Subcutaneous abdominal adipose tissue (tissue), 5 donors: ENCODE measurements around the gene RPL27A.

ENCODE experiments used
- H3K27ac ChIP-seq: one replicate; pipeline ENCODE4 v1.7.0; 2013; ENCODE audit warnings: low read depth, mild to moderate bottlenecking, inconsistent platforms, low read length, moderate library complexity
- H3K27me3 ChIP-seq, 5 donors: one replicate each; pipeline ENCODE4 v1.7.0; 2013; ENCODE audit warnings: low read length in 5 of 5, inconsistent platforms in 1 of 5; ENCODE audit not compliant: control insufficient read depth in 5 of 5, insufficient read depth in 4 of 5
- H3K36me3 ChIP-seq, 5 donors: one replicate each; pipeline ENCODE4 v1.7.0; 2013; ENCODE audit warnings: low read length in 5 of 5; ENCODE audit not compliant: control insufficient read depth in 5 of 5, insufficient read depth in 5 of 5
- H3K4me1 ChIP-seq, 5 donors: one replicate each; pipeline ENCODE4 v1.7.0; 2013; ENCODE audit warnings: low read length in 5 of 5, mild to moderate bottlenecking in 3 of 5, moderate library complexity in 1 of 5; ENCODE audit not compliant: control insufficient read depth in 5 of 5, insufficient read depth in 5 of 5
- H3K4me3 ChIP-seq, 5 donors: one replicate each; pipeline ENCODE4 v1.7.0; 2013; ENCODE audit warnings: low read length in 5 of 5, low read depth in 1 of 5
- H3K9ac ChIP-seq, 5 donors: one replicate each; pipeline ENCODE4 v1.7.0; 2013; ENCODE audit warnings: low read length in 5 of 5, mild to moderate bottlenecking in 4 of 5, moderate library complexity in 3 of 5
- H3K9me3 ChIP-seq, 5 donors: one replicate each; pipeline ENCODE4 v1.7.0; 2013; ENCODE audit warnings: low read length in 5 of 5; ENCODE audit not compliant: control insufficient read depth in 5 of 5
- donor health status: healthy.
- donor health status: healthy.
- donor health status: healthy.
- donor health status: healthy.
- donor health status: healthy.

Gene RPL27A

DNA sequence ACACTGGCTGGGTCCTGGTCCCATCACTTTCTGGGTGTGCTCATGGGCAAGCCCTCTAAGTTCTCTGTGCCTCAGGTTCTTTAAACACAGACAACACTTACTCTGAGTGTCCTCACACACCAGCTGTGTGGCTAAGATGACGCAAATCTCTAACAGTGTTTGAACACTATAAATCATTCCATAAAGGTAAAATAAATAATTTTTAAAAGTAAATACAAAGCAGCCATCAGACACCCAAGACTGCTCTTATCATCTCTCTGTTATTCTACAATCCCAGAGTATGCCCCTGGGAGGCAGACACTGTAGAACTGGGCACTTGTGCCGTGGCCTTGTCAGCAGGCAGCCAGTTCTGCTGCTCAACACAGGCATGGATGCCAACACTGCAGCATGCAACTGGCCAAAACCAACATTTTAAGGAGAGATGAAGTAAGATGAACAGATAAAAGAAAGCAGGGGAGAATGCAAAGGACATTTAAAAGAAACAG is 56.8 kb downstream of the RPL27A start:
- Histone ChIP-seq H3K4me3 (no peak overlapping the region), H3K4me1 (peaks cover 4 to 12% (median 8%) of the 10 kb centered on the region in 5 donors), H3K9me3 (no peaks in the 10 kb centered on the region), H3K9ac (no peak overlapping the region), H3K36me3 (no peaks in the 10 kb centered on the region), H3K27ac (no peak overlapping the region), H3K27me3 (no peaks in the 10 kb centered on the region)
